HepG2 (cell line): ENCODE data around the gene SYTL2. TPM values are rescaled to one million over a fixed set of nuclear protein-coding genes. Genes with fewer than 3 reads are reported as not detected.

ENCODE experiments used
- ATAC-seq: fragments of 200-7000 bp; cut with Tn5 transposase; 3 replicates; pipeline ENCODE4 v1.9.1; 2020; ENCODE audit warnings: mild to moderate bottlenecking, moderate library complexity
- Bru-seq: library from RNA; stranded (reverse); fragments of 400-500 nt; gene quantifications from one replicate; lab custom pipeline; 2021; lab: Mats Ljungman, UMichigan
- BruChase-seq, 2 experiments: library from RNA; stranded (reverse); fragments of 400-500 nt; gene quantifications; one replicate each; lab custom pipeline; 2021; lab: Mats Ljungman, UMichigan
- BruUV-seq: library from RNA; stranded (reverse); fragments of 400-500 nt; replicated peaks from 2 replicates; lab custom pipeline; 2021; lab: Mats Ljungman, UMichigan
- CTCF ChIA-PET: fragments of 300-600 bp; formaldehyde crosslinking; extraction: SDS; loops from one replicate; lab custom pipeline; 2021; ENCODE audit warnings: low total read pairs, inconsistent platforms, low intra/inter-chr PET ratio; lab: Yijun Ruan, JAX
- POLR2A ChIA-PET: fragments of 350-600 bp; sonication (Branson Sonifier 250); formaldehyde crosslinking; loops from one replicate; lab custom pipeline; 2020; ENCODE audit warnings: antibody characterized with exemption, inconsistent platforms; lab: Yijun Ruan, JAX
- DNase-seq: peaks from one replicate; pipeline ENCODE4 v3.0.0-alpha.2; 2015; ENCODE audit warnings: low spot score
- FAIRE-seq: peaks from 3 replicates; lab custom pipeline; 2011; peaks lifted over from hg19 to GRCh38; lab: Jason Lieb, UNC
- H2AFZ ChIP-seq: one replicate; pipeline ENCODE4 v1.6.1; 2011; ENCODE audit warnings: low read length, inconsistent platforms
- H3K27ac ChIP-seq: fragments of 300-600 bp; 3 replicates; pipeline ENCODE4 v1.8.0; 2011; ENCODE audit warnings: mixed run types, mild to moderate bottlenecking, mixed read lengths, low read length, inconsistent platforms; ENCODE audit not compliant: insufficient read depth; ENCODE audit errors: extremely low read length
- H3K27me3 ChIP-seq, 2 experiments: fragments of 200-600 bp in 1 of 2; 2 replicates in 1 of 2; 3 replicates in 1 of 2; pipeline versions ENCODE4 v1.6.0 to v1.8.0; 2011; ENCODE audit warnings: low read length in 2 of 2, mild to moderate bottlenecking in 2 of 2, moderate library complexity in 2 of 2, inconsistent platforms in 1 of 2; ENCODE audit not compliant: insufficient read depth in 2 of 2, control insufficient read depth in 1 of 2
- H3K36me3 ChIP-seq, 2 experiments: fragments of 200-600 bp in 1 of 2; replicated peaks in 1 of 2; 2 replicates in 1 of 2; 3 replicates in 1 of 2; pipeline versions ENCODE4 v1.5.1 to v1.8.0; 2011; ENCODE audit warnings: low read length in 2 of 2, inconsistent platforms in 1 of 2; ENCODE audit not compliant: insufficient read depth in 2 of 2, control insufficient read depth in 1 of 2
- H3K4me1 ChIP-seq: 2 replicates; pipeline ENCODE4 v1.5.1; 2012; ENCODE audit warnings: low read length, inconsistent platforms; ENCODE audit not compliant: insufficient read depth
- H3K4me2 ChIP-seq: 2 replicates; pipeline ENCODE4 v1.6.0; 2011; ENCODE audit warnings: low read depth, low read length, inconsistent platforms
- H3K4me3 ChIP-seq, 3 experiments: fragments of 200-600 bp in 1 of 3; sonication (generic), shearing (Covaris generic) in 1 of 3; replicated peaks in 1 of 3; 2 replicates each; pipeline ENCODE4 v1.5.1; 2011 to 2016; ENCODE audit warnings: low read length in 3 of 3, inconsistent platforms in 2 of 3, low read depth in 2 of 3, mild to moderate bottlenecking in 2 of 3, control low read depth in 1 of 3, mixed read lengths in 1 of 3; ENCODE audit not compliant: insufficient read depth in 1 of 3
- H3K79me2 ChIP-seq: one replicate; pipeline ENCODE4 v1.6.1; 2011; ENCODE audit warnings: low read length, inconsistent platforms; ENCODE audit not compliant: insufficient read depth
- H3K9ac ChIP-seq: 2 replicates; pipeline ENCODE4 v1.6.0; 2011; ENCODE audit warnings: mild to moderate bottlenecking, low read depth, low read length, inconsistent platforms; ENCODE audit not compliant: insufficient read depth
- H3K9me3 ChIP-seq: 2 replicates; pipeline ENCODE4 v1.5.1; 2012; ENCODE audit warnings: mild to moderate bottlenecking, low read length
- H4K20me1 ChIP-seq: 2 replicates; pipeline ENCODE4 v1.6.0; 2011; ENCODE audit warnings: inconsistent platforms, mild to moderate bottlenecking, low read length, moderate library complexity; ENCODE audit not compliant: insufficient read depth
- ATAD3A ChIP-seq: sonication (generic); formaldehyde crosslinking; IDR thresholded peaks from 2 replicates; pipeline ENCODE4 v1.4.0; 2020; ENCODE audit warnings: missing genetic modification reagents
- ATF3 ChIP-seq: sonication (generic); formaldehyde crosslinking; IDR thresholded peaks from 2 replicates; pipeline ENCODE4 v1.4.0; 2020; ENCODE audit warnings: missing genetic modification reagents
- HHEX ChIP-seq: IDR thresholded peaks from 2 replicates; pipeline ENCODE4 v1.6.1; 2016; ENCODE audit warnings: control low read depth
- MBD4 ChIP-seq: IDR thresholded peaks from 2 replicates; pipeline ENCODE4 v1.6.1; 2012; ENCODE audit warnings: low read length, inconsistent platforms, borderline replicate concordance
- SMAD9 ChIP-seq: sonication (generic); formaldehyde crosslinking; IDR thresholded peaks from 2 replicates; pipeline ENCODE4 v1.5.1; 2020; ENCODE audit warnings: mild to moderate bottlenecking, missing genetic modification reagents
- ZNF607 ChIP-seq: sonication (generic); formaldehyde crosslinking; IDR thresholded peaks from 2 replicates; pipeline ENCODE4 v1.5.1; 2020; ENCODE audit warnings: missing genetic modification reagents, mild to moderate bottlenecking, borderline replicate concordance
- ZNF710 ChIP-seq: sonication (generic); formaldehyde crosslinking; IDR thresholded peaks from 2 replicates; pipeline ENCODE4 v1.5.0; 2020; ENCODE audit warnings: mild to moderate bottlenecking, missing genetic modification reagents, borderline replicate concordance
- WGBS: methylation state at CpG from one replicate; pipeline ENCODE4 v1.1.6; 2017; ENCODE audit warnings: low lambda C conversion rate; 5-methylcytosine and 5-hydroxymethylcytosine counted together
- in situ Hi-C: cut with HindIII; loops from 2 replicates; pipeline ENCODE4 v1.10.0; 2017; ENCODE audit warnings: low pct_unique_long_range_greater_than_20kb; ENCODE audit not compliant: extremely low pct_ligation_motif_present
- intact Hi-C: fragments of 100-400 bp; cut with micrococcal nuclease; formaldehyde crosslinking; loops from one replicate; pipeline ENCODE4 v1.10.0; 2022; ENCODE audit not compliant: unreplicated experiment
- long read RNA-seq, 2 experiments: library from RNA in 1 of 2; library from polyadenylated mRNA in 1 of 2; stranded (forward) in 1 of 2; unstranded in 1 of 2; transcript quantifications; one replicate each; pipeline ENCODE4 v2.0.0, GENCODE V29; 2019 to 2022
- polyA minus RNA-seq, 3 experiments: library from RNA; depleted of rRNA, polyadenylated mRNA; stranded (reverse); fragments of >200 nt; gene quantifications; 2 replicates each; pipeline ENCODE4 v1.2.3, GENCODE V29; 2011; ENCODE audit warnings: low replicate concordance in 1 of 3
- polyA plus RNA-seq, 8 experiments: library from polyadenylated mRNA; depleted of rRNA in 3 of 8; stranded (reverse) in 7 of 8; unstranded in 1 of 8; fragments of >200 nt; fragmentation: Illumina TruSeq in 4 of 8; extraction: Trizol in 4 of 8; gene quantifications; 2 replicates each; pipeline versions ENCODE4 v1.2.1 to v1.2.3, GENCODE V29; 2011 to 2016; ENCODE audit warnings: low read depth in 4 of 8, missing spikeins in 1 of 8, mixed read lengths in 1 of 8; ENCODE audit not compliant: insufficient read depth in 1 of 8
- total RNA-seq, 5 experiments: library from RNA; depleted of rRNA; stranded (reverse); fragments of >200 nt; fragmentation: Illumina TruSeq; extraction: Trizol; gene quantifications; 2 replicates each; pipeline ENCODE4 v1.2.3, GENCODE V29; 2016; ENCODE audit warnings: low read depth in 1 of 5
- TF ChIP-seq, protein P1 (sequence below): sonication (generic); formaldehyde crosslinking; IDR thresholded peaks from 2 replicates; pipeline ENCODE4 v1.4.0; 2020; ENCODE audit warnings: low read depth, mild to moderate bottlenecking, missing genetic modification reagents
- TF ChIP-seq, protein P2 (sequence below): sonication (generic); formaldehyde crosslinking; IDR thresholded peaks from 2 replicates; pipeline ENCODE4 v1.4.0; 2020; ENCODE audit warnings: missing genetic modification reagents

Gene SYTL2
- total RNA-seq (2016; rRNA removed; fragmentation: Illumina TruSeq; extraction: Trizol) (0.58 and 0.77 TPM in 2 replicates), polyA plus RNA-seq (2011; rRNA removed) (0.64 and 0.90 TPM in 2 replicates), polyA minus RNA-seq (2011; rRNA and poly(A)+ RNA removed; ENCODE audit: low replicate concordance) (0.10 and 0.12 TPM in 2 replicates), Bru-seq, nascent RNA (percentile 29 among the genes with signal in this experiment), BruChase-seq, experiment 1, labeled RNA remaining after a 6-hour chase (percentile 35 among the genes with signal in this experiment), BruChase-seq, experiment 2, labeled RNA remaining after a 2-hour chase (percentile 40 among the genes with signal in this experiment)
- total RNA-seq (2016; cell fraction: cytosol; rRNA removed; fragmentation: Illumina TruSeq; extraction: Trizol; ENCODE audit: low read depth) = 0.44 and 0.91 TPM in 2 replicates
- 0.77 and 1.00 TPM in 2 replicates for total RNA-seq (2016; cell fraction: insoluble cytoplasmic fraction; rRNA removed; fragmentation: Illumina TruSeq; extraction: Trizol)
- total RNA-seq (2016; cell fraction: membrane; rRNA removed; fragmentation: Illumina TruSeq; extraction: Trizol) = 0.41 and 0.77 TPM in 2 replicates
- total RNA-seq (2016; cell fraction: nucleus; rRNA removed; fragmentation: Illumina TruSeq; extraction: Trizol) = 2.7 and 3.2 TPM in 2 replicates
- polyA plus RNA-seq (2011; cell fraction: cytosol; rRNA removed) = 0.16 and 0.41 TPM in 2 replicates
- polyA plus RNA-seq (2011; cell fraction: nucleus; rRNA removed) = 1.8 TPM in 2 replicates
- polyA plus RNA-seq (2012) = 0.75 and 1.1 TPM in 2 replicates
- 0.06 TPM in 1 of 2 replicates, not detected in the other for polyA plus RNA-seq (2016; cell fraction: cytosol; fragmentation: Illumina TruSeq; extraction: Trizol; ENCODE audit: low read depth)
- 0.47 and 0.52 TPM in 2 replicates for polyA plus RNA-seq (2016; cell fraction: insoluble cytoplasmic fraction; fragmentation: Illumina TruSeq; extraction: Trizol; ENCODE audit: low read depth)
- 0.23 and 0.29 TPM in 2 replicates for polyA plus RNA-seq (2016; cell fraction: membrane; fragmentation: Illumina TruSeq; extraction: Trizol; ENCODE audit: low read depth)
- 1.7 and 3.1 TPM in 2 replicates for polyA plus RNA-seq (2016; cell fraction: nucleus; fragmentation: Illumina TruSeq; extraction: Trizol; ENCODE audit: insufficient read depth, low read depth)
- 0.18 and 0.69 TPM in 2 replicates for polyA minus RNA-seq (2011; cell fraction: cytosol; rRNA and poly(A)+ RNA removed)
- 2.5 and 3.7 TPM in 2 replicates for polyA minus RNA-seq (2011; cell fraction: nucleus; rRNA and poly(A)+ RNA removed)
- long read RNA-seq, experiment 1 = 0 reads
- long read RNA-seq, experiment 2 = 0 reads

DNA sequence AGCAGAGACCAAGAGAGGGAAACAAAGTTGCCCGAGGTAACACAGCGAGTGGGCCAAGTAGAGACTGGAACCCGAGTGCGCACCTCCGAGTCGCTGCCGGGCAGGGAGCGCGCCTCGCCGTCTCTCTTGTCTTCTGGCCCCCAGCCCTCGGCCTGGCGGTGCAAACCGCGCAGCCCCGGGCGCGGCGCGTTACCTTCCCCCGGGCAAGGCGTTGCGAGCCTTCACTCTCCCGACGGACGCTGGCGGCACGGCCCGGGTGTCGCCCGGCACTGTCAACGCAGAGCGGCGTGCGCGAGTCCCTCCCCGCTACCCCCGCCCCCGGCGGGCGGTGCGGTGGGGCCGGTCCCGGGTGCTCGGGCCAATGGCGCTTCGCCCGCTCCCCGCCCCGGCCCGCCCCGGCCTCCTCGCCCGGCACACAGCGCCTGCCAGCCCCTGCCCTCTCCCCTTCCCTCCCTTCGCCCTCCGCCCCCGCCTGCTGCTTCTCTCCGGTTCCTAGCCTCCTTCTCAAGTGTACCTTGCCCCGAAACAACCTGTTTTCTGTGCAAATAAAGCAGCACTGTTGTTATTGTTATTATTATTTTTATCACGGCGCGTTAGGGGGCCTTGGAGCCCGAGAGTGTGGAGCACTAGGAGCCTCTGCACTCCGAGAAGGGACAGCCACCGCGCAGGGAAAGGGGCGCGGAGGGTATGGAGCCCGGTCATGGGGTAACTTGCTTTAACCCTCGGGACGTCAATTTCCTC is at the start of gene SYTL2:
TSS of gene SYTL2 (minus strand) at position 271 of the 741 bp plus-strand sequence. CDS start 53,416 bp downstream, outside the sequence.
- Histone ChIP-seq H3K79me2 (no peaks in the 10 kb centered on the region), H3K9ac (no peak within 1 kb of the TSS), H3K36me3 (no peaks in the 10 kb centered on the region), H3K4me1 (peaks cover 10% of the 10 kb centered on the region), H3K4me3 (peak within 1 kb of the TSS; percentile 35 to 67 (median 43); a peak in 4 of 6 replicates), H2AFZ (no peak within 1 kb of the TSS), H3K27me3 (peaks cover 0 to 25% of the 10 kb centered on the region in 2 experiments; a peak in 2 of 5 replicates), H4K20me1 (no peaks in the 10 kb centered on the region), H3K27ac (no peak within 1 kb of the TSS), H3K4me2 (peak within 1 kb of the TSS; percentile 85), H3K9me3 (no peaks in the 10 kb centered on the region)
- BruUV-seq = no TSS peak
- FAIRE-seq (no peak), ATAC-seq (peak; percentile 96), DNase-seq (peak; percentile 6)
- ChIA-PET POLR2A (no interaction called here), CTCF (no interaction called here)
- 11% methylated on average over 26 of the region's 72 CpGs for WGBS
- in situ Hi-C loops = no loop called here
- intact Hi-C loops = no loop called here
- TF ChIP-seq ATF3 (CRISPR knock-in tag) (peak; percentile 13; the same call in 1 of the 2 replicates), ATAD3A (CRISPR knock-in tag) (no peak), MBD4 (no peak), ZNF710 (CRISPR knock-in tag) (0 out of 2 replicates have a peak, but pooled peaks have one; percentile 24), SMAD9 (CRISPR knock-in tag) (no peak), ZNF607 (CRISPR knock-in tag) (peak; percentile 24; the same call in 1 of the 2 replicates), HHEX (no peak)
- TF ChIP-seq, protein P1, sequence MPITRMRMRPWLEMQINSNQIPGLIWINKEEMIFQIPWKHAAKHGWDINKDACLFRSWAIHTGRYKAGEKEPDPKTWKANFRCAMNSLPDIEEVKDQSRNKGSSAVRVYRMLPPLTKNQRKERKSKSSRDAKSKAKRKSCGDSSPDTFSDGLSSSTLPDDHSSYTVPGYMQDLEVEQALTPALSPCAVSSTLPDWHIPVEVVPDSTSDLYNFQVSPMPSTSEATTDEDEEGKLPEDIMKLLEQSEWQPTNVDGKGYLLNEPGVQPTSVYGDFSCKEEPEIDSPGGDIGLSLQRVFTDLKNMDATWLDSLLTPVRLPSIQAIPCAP (CRISPR knock-in tag) = no peak
- TF ChIP-seq, protein P2, sequence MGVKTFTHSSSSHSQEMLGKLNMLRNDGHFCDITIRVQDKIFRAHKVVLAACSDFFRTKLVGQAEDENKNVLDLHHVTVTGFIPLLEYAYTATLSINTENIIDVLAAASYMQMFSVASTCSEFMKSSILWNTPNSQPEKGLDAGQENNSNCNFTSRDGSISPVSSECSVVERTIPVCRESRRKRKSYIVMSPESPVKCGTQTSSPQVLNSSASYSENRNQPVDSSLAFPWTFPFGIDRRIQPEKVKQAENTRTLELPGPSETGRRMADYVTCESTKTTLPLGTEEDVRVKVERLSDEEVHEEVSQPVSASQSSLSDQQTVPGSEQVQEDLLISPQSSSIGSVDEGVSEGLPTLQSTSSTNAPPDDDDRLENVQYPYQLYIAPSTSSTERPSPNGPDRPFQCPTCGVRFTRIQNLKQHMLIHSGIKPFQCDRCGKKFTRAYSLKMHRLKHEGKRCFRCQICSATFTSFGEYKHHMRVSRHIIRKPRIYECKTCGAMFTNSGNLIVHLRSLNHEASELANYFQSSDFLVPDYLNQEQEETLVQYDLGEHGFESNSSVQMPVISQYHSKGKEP (CRISPR knock-in tag) = peak; percentile 37; the same call in 1 of the 2 replicates
